HepG2 (cell line): ENCODE measurements around the gene TNFAIP8L2. TPM values are rescaled to one million over a fixed set of nuclear protein-coding genes. Genes with fewer than 3 reads are reported as not detected.
A peak's percentile ranks its signal among the peaks of the same experiment; 100 is the strongest.

Source experiments
- CAMTA2 ChIP-seq: sonication (generic); formaldehyde crosslinking; IDR thresholded peaks from 2 replicates; pipeline ENCODE4 v1.4.0; 2020; ENCODE audit warnings: mild to moderate bottlenecking, missing genetic modification reagents, borderline replicate concordance
- ELF3 ChIP-seq: IDR thresholded peaks from 2 replicates; pipeline ENCODE4 v1.6.1; 2016; ENCODE audit warnings: missing genetic modification reagents, missing compliant biosample characterization
- FOXA3 ChIP-seq: IDR thresholded peaks from 2 replicates; pipeline ENCODE4 v1.6.1; 2016; ENCODE audit warnings: missing genetic modification reagents, missing compliant biosample characterization
- HDAC2 ChIP-seq: sonication (generic); formaldehyde crosslinking; IDR thresholded peaks from 2 replicates; pipeline ENCODE4 v1.4.0; 2020; ENCODE audit warnings: missing genetic modification reagents
- HMG20A ChIP-seq: IDR thresholded peaks from 2 replicates; pipeline ENCODE4 v1.6.1; 2016; ENCODE audit warnings: borderline replicate concordance
- HNRNPH1 ChIP-seq: fragments of 200-400 bp; formaldehyde crosslinking; optimal IDR thresholded peaks from 2 replicates; pipeline ENCODE3; 2017; ENCODE audit warnings: mild to moderate bottlenecking, low read depth, low read length
- MYC ChIP-seq: sonication (generic); formaldehyde crosslinking; IDR thresholded peaks from 2 replicates; pipeline ENCODE4 v1.9.0; 2021; ENCODE audit warnings: missing genetic modification reagents, borderline replicate concordance
- NR2F6 ChIP-seq, 2 experiments: IDR thresholded peaks; 2 replicates each; pipeline ENCODE4 v1.6.1; 2016; ENCODE audit warnings: antibody characterized with exemption in 1 of 2, mild to moderate bottlenecking in 1 of 2
- NRL ChIP-seq: sonication (generic); formaldehyde crosslinking; IDR thresholded peaks from 2 replicates; pipeline ENCODE4 v1.5.0; 2020; ENCODE audit warnings: missing genetic modification reagents, mild to moderate bottlenecking, moderate library complexity, borderline replicate concordance
- STAT5B ChIP-seq: sonication (generic); formaldehyde crosslinking; IDR thresholded peaks from 2 replicates; pipeline ENCODE4 v1.4.0; 2020; ENCODE audit warnings: missing genetic modification reagents
- ZNF256 ChIP-seq: sonication (generic); formaldehyde crosslinking; conservative IDR thresholded peaks from 2 replicates; pipeline ENCODE4 v1.4.0; 2020; ENCODE audit warnings: missing genetic modification reagents
- ZNF572 ChIP-seq: sonication (generic); formaldehyde crosslinking; IDR thresholded peaks from 2 replicates; pipeline ENCODE4 v1.5.1; 2020; ENCODE audit warnings: mild to moderate bottlenecking, missing genetic modification reagents
- polyA plus RNA-seq, 8 experiments: library from polyadenylated mRNA; depleted of rRNA in 3 of 8; stranded (reverse) in 7 of 8; unstranded in 1 of 8; fragments of >200 nt; fragmentation: Illumina TruSeq in 4 of 8; extraction: Trizol in 4 of 8; gene quantifications; 2 replicates each; pipeline versions ENCODE4 v1.2.1 to v1.2.3, GENCODE V29; 2011 to 2016; ENCODE audit warnings: low read depth in 4 of 8, missing spikeins in 1 of 8, mixed read lengths in 1 of 8; ENCODE audit not compliant: insufficient read depth in 1 of 8
- total RNA-seq, 5 experiments: library from RNA; depleted of rRNA; stranded (reverse); fragments of >200 nt; fragmentation: Illumina TruSeq; extraction: Trizol; gene quantifications; 2 replicates each; pipeline ENCODE4 v1.2.3, GENCODE V29; 2016; ENCODE audit warnings: low read depth in 1 of 5
- TF ChIP-seq, protein P1 (sequence below), 2 experiments: fragments of 450-650 bp in 1 of 2; sonication (generic) in 1 of 2; formaldehyde crosslinking; IDR thresholded peaks; 2 replicates each; pipeline versions ENCODE4 v1.5.0 to v1.8.0; 2020 to 2022; ENCODE audit warnings: mild to moderate bottlenecking in 1 of 2, missing genetic modification reagents in 1 of 2
- TF ChIP-seq, protein P2 (sequence below): sonication (generic); formaldehyde crosslinking; IDR thresholded peaks from 2 replicates; pipeline ENCODE4 v1.4.0; 2020; ENCODE audit warnings: mild to moderate bottlenecking, missing genetic modification reagents, borderline replicate concordance
- TF ChIP-seq, protein P3 (sequence below): sonication (generic); formaldehyde crosslinking; IDR thresholded peaks from 2 replicates; pipeline ENCODE4 v1.8.0; 2022; ENCODE audit warnings: low read depth, missing genetic modification reagents
- TF ChIP-seq, protein P4 (sequence below): sonication (generic); formaldehyde crosslinking; IDR thresholded peaks from 2 replicates; pipeline ENCODE4 v1.4.0; 2020; ENCODE audit warnings: missing genetic modification reagents
- TF ChIP-seq, protein P5 (sequence below): IDR thresholded peaks from 2 replicates; pipeline ENCODE4 v1.6.1; 2016; ENCODE audit warnings: low read depth, control low read depth

TNFAIP8L2 gene
- total and polyA plus RNA-seq, 2 of the 13 experiments (the other 11 are each of a cell fraction or from before 2014, with no cell fraction given), result not detected

DNA sequence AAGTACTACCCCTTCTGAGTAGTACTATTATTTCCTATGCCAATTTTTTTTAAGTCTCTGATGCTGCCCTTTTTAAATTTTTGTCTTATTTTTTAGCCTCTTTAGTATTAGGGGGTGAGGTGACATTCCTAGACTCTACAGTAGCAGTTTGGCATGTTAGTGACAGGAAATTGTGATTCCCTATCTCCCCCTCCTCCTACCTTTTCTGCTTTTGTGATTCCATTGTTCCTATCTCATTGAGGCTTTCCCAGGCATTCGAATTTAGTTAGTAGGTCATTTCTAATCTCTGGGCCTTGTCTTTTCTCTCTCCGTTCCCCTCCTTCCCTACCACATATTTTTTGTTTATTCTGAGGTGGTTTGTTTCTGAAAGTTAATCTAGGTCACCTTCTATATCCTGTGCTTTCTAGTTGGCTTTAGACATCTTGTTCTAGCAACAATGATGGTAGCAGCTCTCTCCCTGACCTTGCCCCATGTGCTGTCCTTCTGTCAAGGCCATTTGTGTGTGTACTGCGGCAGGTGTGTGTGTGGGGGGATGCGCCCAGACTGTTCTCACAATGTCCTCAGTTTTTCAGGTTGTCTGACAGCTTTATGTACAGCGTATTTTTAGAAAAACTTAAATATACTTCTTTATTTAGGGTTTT is 31.6 kb upstream of the TNFAIP8L2 start (continued):
- TF ChIP-seq, protein P1, sequence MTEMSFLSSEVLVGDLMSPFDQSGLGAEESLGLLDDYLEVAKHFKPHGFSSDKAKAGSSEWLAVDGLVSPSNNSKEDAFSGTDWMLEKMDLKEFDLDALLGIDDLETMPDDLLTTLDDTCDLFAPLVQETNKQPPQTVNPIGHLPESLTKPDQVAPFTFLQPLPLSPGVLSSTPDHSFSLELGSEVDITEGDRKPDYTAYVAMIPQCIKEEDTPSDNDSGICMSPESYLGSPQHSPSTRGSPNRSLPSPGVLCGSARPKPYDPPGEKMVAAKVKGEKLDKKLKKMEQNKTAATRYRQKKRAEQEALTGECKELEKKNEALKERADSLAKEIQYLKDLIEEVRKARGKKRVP (CRISPR knock-in tag; IDR thresholded peaks at IDR 0.05), result no peak
- TF ChIP-seq CAMTA2 (CRISPR knock-in tag) (no peak), NR2F6 (IDR thresholded peaks at IDR 0.05) (0 out of 2 replicates have a peak, but pooled peaks have one; percentile 32), NR2F6 (CRISPR knock-in tag; IDR thresholded peaks at IDR 0.05) (peak; percentile 79), MYC (CRISPR knock-in tag) (peak; percentile 44; the same call in 1 of the 2 replicates), ELF3 (no peak), ZNF256 (CRISPR knock-in tag) (no peak), HDAC2 (CRISPR knock-in tag) (0 out of 2 replicates have a peak, but pooled peaks have one; percentile 34), FOXA3 (peak; percentile 41), STAT5B (CRISPR knock-in tag) (no peak), ZNF572 (no peak), HMG20A (CRISPR knock-in tag) (peak; percentile 26; the same call in 1 of the 2 replicates), HNRNPH1 (no peak), NRL (CRISPR knock-in tag) (no peak)
- TF ChIP-seq, protein P2, sequence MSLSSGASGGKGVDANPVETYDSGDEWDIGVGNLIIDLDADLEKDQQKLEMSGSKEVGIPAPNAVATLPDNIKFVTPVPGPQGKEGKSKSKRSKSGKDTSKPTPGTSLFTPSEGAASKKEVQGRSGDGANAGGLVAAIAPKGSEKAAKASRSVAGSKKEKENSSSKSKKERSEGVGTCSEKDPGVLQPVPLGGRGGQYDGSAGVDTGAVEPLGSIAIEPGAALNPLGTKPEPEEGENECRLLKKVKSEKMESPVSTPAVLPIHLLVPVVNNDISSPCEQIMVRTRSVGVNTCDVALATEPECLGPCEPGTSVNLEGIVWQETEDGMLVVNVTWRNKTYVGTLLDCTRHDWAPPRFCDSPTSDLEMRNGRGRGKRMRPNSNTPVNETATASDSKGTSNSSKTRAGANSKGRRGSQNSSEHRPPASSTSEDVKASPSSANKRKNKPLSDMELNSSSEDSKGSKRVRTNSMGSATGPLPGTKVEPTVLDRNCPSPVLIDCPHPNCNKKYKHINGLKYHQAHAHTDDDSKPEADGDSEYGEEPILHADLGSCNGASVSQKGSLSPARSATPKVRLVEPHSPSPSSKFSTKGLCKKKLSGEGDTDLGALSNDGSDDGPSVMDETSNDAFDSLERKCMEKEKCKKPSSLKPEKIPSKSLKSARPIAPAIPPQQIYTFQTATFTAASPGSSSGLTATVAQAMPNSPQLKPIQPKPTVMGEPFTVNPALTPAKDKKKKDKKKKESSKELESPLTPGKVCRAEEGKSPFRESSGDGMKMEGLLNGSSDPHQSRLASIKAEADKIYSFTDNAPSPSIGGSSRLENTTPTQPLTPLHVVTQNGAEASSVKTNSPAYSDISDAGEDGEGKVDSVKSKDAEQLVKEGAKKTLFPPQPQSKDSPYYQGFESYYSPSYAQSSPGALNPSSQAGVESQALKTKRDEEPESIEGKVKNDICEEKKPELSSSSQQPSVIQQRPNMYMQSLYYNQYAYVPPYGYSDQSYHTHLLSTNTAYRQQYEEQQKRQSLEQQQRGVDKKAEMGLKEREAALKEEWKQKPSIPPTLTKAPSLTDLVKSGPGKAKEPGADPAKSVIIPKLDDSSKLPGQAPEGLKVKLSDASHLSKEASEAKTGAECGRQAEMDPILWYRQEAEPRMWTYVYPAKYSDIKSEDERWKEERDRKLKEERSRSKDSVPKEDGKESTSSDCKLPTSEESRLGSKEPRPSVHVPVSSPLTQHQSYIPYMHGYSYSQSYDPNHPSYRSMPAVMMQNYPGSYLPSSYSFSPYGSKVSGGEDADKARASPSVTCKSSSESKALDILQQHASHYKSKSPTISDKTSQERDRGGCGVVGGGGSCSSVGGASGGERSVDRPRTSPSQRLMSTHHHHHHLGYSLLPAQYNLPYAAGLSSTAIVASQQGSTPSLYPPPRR (CRISPR knock-in tag), result no peak
- TF ChIP-seq, protein P3, sequence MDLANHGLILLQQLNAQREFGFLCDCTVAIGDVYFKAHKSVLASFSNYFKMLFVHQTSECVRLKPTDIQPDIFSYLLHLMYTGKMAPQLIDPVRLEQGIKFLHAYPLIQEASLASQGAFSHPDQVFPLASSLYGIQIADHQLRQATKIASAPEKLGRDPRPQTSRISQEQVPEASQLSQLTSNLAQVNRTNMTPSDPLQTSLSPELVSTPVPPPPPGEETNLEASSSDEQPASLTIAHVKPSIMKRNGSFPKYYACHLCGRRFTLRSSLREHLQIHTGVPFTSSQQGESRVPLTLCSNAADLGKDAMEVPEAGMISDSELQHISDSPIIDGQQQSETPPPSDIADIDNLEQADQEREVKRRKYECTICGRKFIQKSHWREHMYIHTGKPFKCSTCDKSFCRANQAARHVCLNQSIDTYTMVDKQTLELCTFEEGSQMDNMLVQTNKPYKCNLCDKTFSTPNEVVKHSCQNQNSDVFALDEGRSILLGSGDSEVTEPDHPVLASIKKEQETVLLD, result no peak
- TF ChIP-seq, protein P4, sequence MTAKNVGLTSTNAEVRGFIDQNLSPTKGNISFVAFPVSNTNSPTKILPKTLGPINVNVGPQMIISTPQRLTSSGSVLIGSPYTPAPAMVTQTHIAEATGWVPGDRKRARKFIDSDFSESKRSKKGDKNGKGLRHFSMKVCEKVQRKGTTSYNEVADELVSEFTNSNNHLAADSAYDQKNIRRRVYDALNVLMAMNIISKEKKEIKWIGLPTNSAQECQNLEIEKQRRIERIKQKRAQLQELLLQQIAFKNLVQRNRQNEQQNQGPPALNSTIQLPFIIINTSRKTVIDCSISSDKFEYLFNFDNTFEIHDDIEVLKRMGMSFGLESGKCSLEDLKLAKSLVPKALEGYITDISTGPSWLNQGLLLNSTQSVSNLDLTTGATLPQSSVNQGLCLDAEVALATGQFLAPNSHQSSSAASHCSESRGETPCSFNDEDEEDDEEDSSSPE (CRISPR knock-in tag), result no peak
- TF ChIP-seq, protein P5, sequence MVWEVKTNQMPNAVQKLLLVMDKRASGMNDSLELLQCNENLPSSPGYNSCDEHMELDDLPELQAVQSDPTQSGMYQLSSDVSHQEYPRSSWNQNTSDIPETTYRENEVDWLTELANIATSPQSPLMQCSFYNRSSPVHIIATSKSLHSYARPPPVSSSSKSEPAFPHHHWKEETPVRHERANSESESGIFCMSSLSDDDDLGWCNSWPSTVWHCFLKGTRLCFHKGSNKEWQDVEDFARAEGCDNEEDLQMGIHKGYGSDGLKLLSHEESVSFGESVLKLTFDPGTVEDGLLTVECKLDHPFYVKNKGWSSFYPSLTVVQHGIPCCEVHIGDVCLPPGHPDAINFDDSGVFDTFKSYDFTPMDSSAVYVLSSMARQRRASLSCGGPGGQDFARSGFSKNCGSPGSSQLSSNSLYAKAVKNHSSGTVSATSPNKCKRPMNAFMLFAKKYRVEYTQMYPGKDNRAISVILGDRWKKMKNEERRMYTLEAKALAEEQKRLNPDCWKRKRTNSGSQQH (CRISPR knock-in tag), result no peak
